CD4-positive, alpha-beta T cell (primary cell): ENCODE data around the gene RXRA. TPM values are rescaled to one million over a fixed set of nuclear protein-coding genes. Genes with fewer than 3 reads are reported as not detected.
A peak's percentile ranks its signal among the peaks of the same experiment; 100 is the strongest.

ENCODE experiments used
- ATAC-seq: fragments of 200-7000 bp; cut with Tn5 transposase; one replicate; pipeline ENCODE4 v1.10.0; 2022; ENCODE audit warnings: mild to moderate bottlenecking; ENCODE audit not compliant: poor library complexity
- CTCF ChIA-PET: fragments of 350-600 bp; sonication (Branson Sonifier 250); formaldehyde crosslinking; loops from one replicate; lab custom pipeline; 2021; ENCODE audit warnings: antibody characterized with exemption, inconsistent platforms; lab: Charles Lee
- POLR2A ChIA-PET: fragments of 350-600 bp; sonication (Branson Sonifier 250); formaldehyde crosslinking; loops from one replicate; lab custom pipeline; 2021; ENCODE audit warnings: antibody characterized with exemption, inconsistent platforms; lab: Charles Lee
- DNase-seq, 14 experiments: peaks; one replicate each; pipeline ENCODE4 v3.0.0-alpha.2; 2013 to 2020; ENCODE audit warnings: mixed read lengths in 2 of 14
- H3K27ac ChIP-seq, 2 donors: one replicate each; pipeline versions ENCODE4 v1.5.1 to v1.7.0; 2013; ENCODE audit warnings: low read length in 2 of 2, low read depth in 1 of 2, mild to moderate bottlenecking in 1 of 2
- H3K27me3 ChIP-seq, 2 experiments: 1 replicate in 1 of 2; 2 replicates in 1 of 2; pipeline versions ENCODE4 v1.6.1 to v1.7.0; 2013; ENCODE audit warnings: low read length in 2 of 2, control low read depth in 1 of 2, mild to moderate bottlenecking in 1 of 2, moderate library complexity in 1 of 2; ENCODE audit not compliant: insufficient read depth in 2 of 2, control insufficient read depth in 1 of 2
- H3K36me3 ChIP-seq: one replicate; pipeline ENCODE4 v1.6.1; 2013; ENCODE audit warnings: low read length, control low read depth; ENCODE audit not compliant: insufficient read depth
- H3K4me1 ChIP-seq: one replicate; pipeline ENCODE4 v1.6.1; 2013; ENCODE audit warnings: low read length, control low read depth; ENCODE audit not compliant: insufficient read depth
- H3K4me3 ChIP-seq: one replicate; pipeline ENCODE4 v1.5.1; 2013; ENCODE audit warnings: mild to moderate bottlenecking, low read length, moderate library complexity
- H3K9me3 ChIP-seq, 2 experiments: 1 replicate in 1 of 2; 2 replicates in 1 of 2; pipeline versions ENCODE4 v1.6.1 to v1.7.0; 2013; ENCODE audit warnings: low read length in 2 of 2, mild to moderate bottlenecking in 2 of 2, control low read depth in 1 of 2, moderate library complexity in 1 of 2; ENCODE audit not compliant: control insufficient read depth in 1 of 2, insufficient read depth in 1 of 2
- H3K27ac Mint-ChIP-seq: one replicate; pipeline ENCODE4 v1.8.0; 2020; ENCODE audit warnings: mixed read lengths
- H3K27me3 Mint-ChIP-seq: one replicate; pipeline ENCODE4 v1.8.0; 2021; ENCODE audit warnings: mixed read lengths
- H3K36me3 Mint-ChIP-seq: one replicate; pipeline ENCODE4 v1.8.0; 2021; ENCODE audit warnings: low read depth, mixed read lengths
- H3K4me1 Mint-ChIP-seq: one replicate; pipeline ENCODE4 v1.8.0; 2021; ENCODE audit warnings: low read depth, mixed read lengths
- H3K4me3 Mint-ChIP-seq: one replicate; pipeline ENCODE4 v1.8.0; 2020; ENCODE audit warnings: mild to moderate bottlenecking, mixed read lengths
- H3K9me3 Mint-ChIP-seq: one replicate; pipeline ENCODE4 v1.8.0; 2020; ENCODE audit warnings: mixed read lengths
- intact Hi-C, 2 experiments: fragments of 100-400 bp; cut with DNase I in 1 of 2; cut with micrococcal nuclease in 1 of 2; formaldehyde crosslinking; loops; one replicate each; pipeline versions ENCODE4 v1.15.1 to v1.9.0; 2023 to 2025; cut with DNase I, micrococcal nuclease
- total RNA-seq, 174 experiments: library from RNA in 2 of 174; stranded (reverse) in 2 of 174; gene quantifications; one replicate each; pipeline ENCODE4 v1.2.3 and lab custom pipeline; 2021 to 2026
- TF ChIP-seq, protein P1 (sequence below): fragments of 200-600 bp; IDR thresholded peaks from one replicate; pipeline ENCODE4 v1.8.0; 2022; ENCODE audit warnings: antibody characterized with exemption, mild to moderate bottlenecking

Gene RXRA
- total RNA-seq, 2 experiments from 2014 or later, result 7.3 to 8.4 TPM

DNA sequence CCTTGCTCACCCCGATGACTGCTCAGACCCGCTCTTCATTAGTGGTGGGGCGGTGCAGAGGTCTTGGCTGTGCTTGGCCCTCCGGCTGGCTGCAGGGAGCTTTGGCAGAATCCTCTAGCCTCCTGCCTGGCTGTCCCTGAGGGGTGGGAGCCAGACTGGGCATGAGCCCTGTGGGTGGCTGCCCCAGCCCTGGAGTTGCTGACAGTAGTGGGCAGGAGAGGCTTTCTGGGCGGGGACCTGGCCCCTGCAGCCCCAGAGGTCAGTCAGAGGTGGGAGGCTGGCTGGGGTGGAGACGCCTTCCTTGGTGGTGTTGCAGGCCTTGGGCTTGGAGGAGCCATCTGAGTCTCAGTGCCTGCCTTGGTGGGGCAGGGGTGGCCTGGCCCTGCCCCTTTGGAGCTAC lies 146.0 kb downstream of the RXRA start:
- no peaks in the 10 kb centered on the region for H3K36me3 ChIP-seq
- Mint-ChIP-seq H3K4me3 (no peak overlapping the region), H3K27ac (no peak overlapping the region), H3K36me3 (no peaks in the 10 kb centered on the region), H3K9me3 (no peaks in the 10 kb centered on the region), H3K27me3 (no peaks in the 10 kb centered on the region), H3K4me1 (peaks cover 6% of the 10 kb centered on the region)
- ChIA-PET CTCF (no interaction called here), POLR2A (no interaction called here)
- peaks cover 0 to 18% of the 10 kb centered on the region in 2 experiments for H3K9me3 ChIP-seq
- TF ChIP-seq, protein P1, sequence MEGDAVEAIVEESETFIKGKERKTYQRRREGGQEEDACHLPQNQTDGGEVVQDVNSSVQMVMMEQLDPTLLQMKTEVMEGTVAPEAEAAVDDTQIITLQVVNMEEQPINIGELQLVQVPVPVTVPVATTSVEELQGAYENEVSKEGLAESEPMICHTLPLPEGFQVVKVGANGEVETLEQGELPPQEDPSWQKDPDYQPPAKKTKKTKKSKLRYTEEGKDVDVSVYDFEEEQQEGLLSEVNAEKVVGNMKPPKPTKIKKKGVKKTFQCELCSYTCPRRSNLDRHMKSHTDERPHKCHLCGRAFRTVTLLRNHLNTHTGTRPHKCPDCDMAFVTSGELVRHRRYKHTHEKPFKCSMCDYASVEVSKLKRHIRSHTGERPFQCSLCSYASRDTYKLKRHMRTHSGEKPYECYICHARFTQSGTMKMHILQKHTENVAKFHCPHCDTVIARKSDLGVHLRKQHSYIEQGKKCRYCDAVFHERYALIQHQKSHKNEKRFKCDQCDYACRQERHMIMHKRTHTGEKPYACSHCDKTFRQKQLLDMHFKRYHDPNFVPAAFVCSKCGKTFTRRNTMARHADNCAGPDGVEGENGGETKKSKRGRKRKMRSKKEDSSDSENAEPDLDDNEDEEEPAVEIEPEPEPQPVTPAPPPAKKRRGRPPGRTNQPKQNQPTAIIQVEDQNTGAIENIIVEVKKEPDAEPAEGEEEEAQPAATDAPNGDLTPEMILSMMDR, result no peak
- DNase-seq, result no peak
- no peaks in the 10 kb centered on the region for H3K27me3 ChIP-seq
- ATAC-seq, result no peak
- no peak overlapping the region for H3K27ac ChIP-seq
- intact Hi-C loops, result no loop called here
- H3K4me1 ChIP-seq, result peaks cover 19% of the 10 kb centered on the region
- H3K4me3 ChIP-seq, result no peak overlapping the region

DNA sequence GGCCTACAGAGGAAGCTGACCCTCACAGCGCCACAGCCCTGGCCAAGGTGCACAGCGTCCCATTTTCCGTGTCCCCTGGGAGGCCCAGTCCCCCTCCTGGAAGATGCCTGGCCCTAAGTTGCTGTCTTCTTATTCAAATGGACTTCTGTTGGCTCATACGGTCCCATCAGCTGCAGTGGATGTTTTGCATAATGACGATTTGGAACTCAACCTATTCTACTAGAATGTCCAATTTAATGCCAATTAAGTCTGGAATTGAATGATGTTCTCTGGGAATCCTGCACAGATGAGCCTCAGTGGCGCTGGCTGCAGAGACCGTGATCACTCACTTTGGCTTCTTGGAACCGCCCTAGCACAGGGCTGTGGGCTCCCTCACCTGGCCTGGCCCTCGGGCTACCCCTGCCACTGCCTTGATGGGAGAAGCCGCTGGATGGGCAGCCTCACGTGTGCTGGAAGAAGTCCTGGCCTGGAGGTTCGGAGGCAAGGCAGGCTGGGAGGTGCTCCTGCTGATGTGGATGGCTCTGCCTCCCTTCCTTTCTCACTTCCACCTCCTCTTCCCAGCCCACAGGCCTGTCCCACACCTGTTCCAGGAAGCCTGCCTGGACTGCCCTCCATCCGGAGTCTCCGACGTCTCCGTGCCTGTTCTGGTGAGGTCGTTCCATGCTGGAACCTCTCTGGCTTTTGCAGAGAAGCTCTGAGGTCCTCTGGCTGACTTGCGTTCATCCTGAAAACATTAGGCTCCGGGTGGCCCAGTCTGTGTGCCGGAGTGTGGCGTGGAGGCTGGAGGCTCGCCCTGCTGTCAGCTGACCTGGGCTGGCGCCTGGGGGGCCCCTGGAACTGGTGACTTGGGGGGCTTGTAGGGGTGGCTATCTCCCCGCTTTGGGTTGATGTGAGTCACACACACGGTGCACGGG lies 147.1 kb downstream of the RXRA start:
- Histone ChIP-seq H3K36me3 (no peaks in the 10 kb centered on the region), H3K27ac (no peak overlapping the region), H3K27me3 (no peaks in the 10 kb centered on the region), H3K9me3 (peaks cover 0 to 18% of the 10 kb centered on the region in 2 experiments), H3K4me1 (peaks cover 19% of the 10 kb centered on the region), H3K4me3 (no peak overlapping the region)
- ChIA-PET CTCF (no interaction called here), POLR2A (interaction anchor here (1.7 kb wide), 1 partner anchor 17 kb away, joined by 8 read pairs; no protein-coding TSS in a partner anchor)
- H3K4me1 Mint-ChIP-seq, result peaks cover 6% of the 10 kb centered on the region
- intact Hi-C loops, result no loop called here
- H3K4me3 Mint-ChIP-seq, result no peak overlapping the region
- ATAC-seq (no peak), DNase-seq (no peak)
- peak overlapping the region; percentile 42 for H3K27ac Mint-ChIP-seq
- no peaks in the 10 kb centered on the region for H3K9me3 Mint-ChIP-seq
- H3K27me3 Mint-ChIP-seq, result no peaks in the 10 kb centered on the region
- TF ChIP-seq, protein P1, result no peak
- no peaks in the 10 kb centered on the region for H3K36me3 Mint-ChIP-seq

DNA sequence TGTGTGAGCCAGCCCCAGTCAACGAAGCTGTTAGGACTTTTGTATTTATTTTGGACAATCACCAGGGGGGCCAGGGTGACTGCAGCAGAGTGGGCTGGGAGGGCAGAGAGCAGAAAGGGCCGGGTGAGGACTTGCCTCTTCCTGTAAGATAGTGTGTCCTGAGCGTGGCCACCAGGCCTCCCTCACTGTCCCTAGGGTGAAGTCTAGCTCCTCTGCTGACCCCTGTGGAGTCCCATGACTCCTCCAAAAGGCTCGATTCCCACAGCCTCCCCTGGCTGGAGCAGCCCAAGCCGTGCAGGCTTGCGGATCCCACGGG lies 147.8 kb downstream of the RXRA start:
- no peaks in the 10 kb centered on the region for H3K36me3 ChIP-seq
- CTCF ChIA-PET, result no interaction called here
- intact Hi-C loops, result no loop called here

More for the DNA sequence above, 147.8 kb downstream of the RXRA start:
- Mint-ChIP-seq H3K27ac (no peak overlapping the region), H3K36me3 (no peaks in the 10 kb centered on the region), H3K4me1 (peaks cover 6% of the 10 kb centered on the region), H3K9me3 (no peaks in the 10 kb centered on the region), H3K4me3 (no peak overlapping the region), H3K27me3 (no peaks in the 10 kb centered on the region)
- Histone ChIP-seq H3K27me3 (no peaks in the 10 kb centered on the region), H3K27ac (no peak overlapping the region), H3K4me1 (peaks cover 19% of the 10 kb centered on the region), H3K9me3 (peaks cover 0 to 18% of the 10 kb centered on the region in 2 experiments), H3K4me3 (no peak overlapping the region)
- TF ChIP-seq, protein P1, result no peak
- POLR2A ChIA-PET, result interaction anchor here (1.7 kb wide), 1 partner anchor 18 kb away, joined by 8 read pairs; no protein-coding TSS in a partner anchor
- ATAC-seq (no peak), DNase-seq (no peak)
